Measurements from ENCODE around the gene TXNDC8. TPM values are rescaled to one million over a fixed set of nuclear protein-coding genes. Genes with fewer than 3 reads are reported as not detected.

The TXNDC8 gene
- total RNA-seq, 1 experiment from 2014 or later = not detected

- ChIA-PET CTCF (no interaction called here), POLR2A (interaction anchor here (1.2 to 1.7 kb wide), 3 partner anchors 11 to 21 kb away, joined by 3 to 4 read pairs (median 3); no protein-coding TSS in a partner anchor)
- Mint-ChIP-seq H3K27me3 (ENCODE audit: insufficient read depth, unreplicated experiment) (no peaks in the 10 kb centered on the region), H3K4me1 (ENCODE audit: insufficient read depth, unreplicated experiment) (peaks cover 15% of the 10 kb centered on the region), H3K27ac (ENCODE audit: low read depth, unreplicated experiment) (no peak overlapping the region), H3K36me3 (ENCODE audit: insufficient read depth, unreplicated experiment) (peaks cover 4% of the 10 kb centered on the region), H3K4me3 (ENCODE audit: unreplicated experiment) (no peak overlapping the region), H3K9me3 (ENCODE audit: unreplicated experiment) (no peaks in the 10 kb centered on the region)
- no TSS peak for BruUV-seq (replicated peaks)
- DNase-seq (ENCODE audit: unreplicated experiment) = no peak
- TF ChIP-seq, protein P1, sequence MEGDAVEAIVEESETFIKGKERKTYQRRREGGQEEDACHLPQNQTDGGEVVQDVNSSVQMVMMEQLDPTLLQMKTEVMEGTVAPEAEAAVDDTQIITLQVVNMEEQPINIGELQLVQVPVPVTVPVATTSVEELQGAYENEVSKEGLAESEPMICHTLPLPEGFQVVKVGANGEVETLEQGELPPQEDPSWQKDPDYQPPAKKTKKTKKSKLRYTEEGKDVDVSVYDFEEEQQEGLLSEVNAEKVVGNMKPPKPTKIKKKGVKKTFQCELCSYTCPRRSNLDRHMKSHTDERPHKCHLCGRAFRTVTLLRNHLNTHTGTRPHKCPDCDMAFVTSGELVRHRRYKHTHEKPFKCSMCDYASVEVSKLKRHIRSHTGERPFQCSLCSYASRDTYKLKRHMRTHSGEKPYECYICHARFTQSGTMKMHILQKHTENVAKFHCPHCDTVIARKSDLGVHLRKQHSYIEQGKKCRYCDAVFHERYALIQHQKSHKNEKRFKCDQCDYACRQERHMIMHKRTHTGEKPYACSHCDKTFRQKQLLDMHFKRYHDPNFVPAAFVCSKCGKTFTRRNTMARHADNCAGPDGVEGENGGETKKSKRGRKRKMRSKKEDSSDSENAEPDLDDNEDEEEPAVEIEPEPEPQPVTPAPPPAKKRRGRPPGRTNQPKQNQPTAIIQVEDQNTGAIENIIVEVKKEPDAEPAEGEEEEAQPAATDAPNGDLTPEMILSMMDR (IDR thresholded peaks at IDR 0.05; ENCODE audit: unreplicated experiment) = no peak
- intact Hi-C loops (cut with micrococcal nuclease) = no loop called here
These were observed 76.0 kb downstream of the TXNDC8 start for GRCh38 chr9:110261632-110262031.

DNA sequence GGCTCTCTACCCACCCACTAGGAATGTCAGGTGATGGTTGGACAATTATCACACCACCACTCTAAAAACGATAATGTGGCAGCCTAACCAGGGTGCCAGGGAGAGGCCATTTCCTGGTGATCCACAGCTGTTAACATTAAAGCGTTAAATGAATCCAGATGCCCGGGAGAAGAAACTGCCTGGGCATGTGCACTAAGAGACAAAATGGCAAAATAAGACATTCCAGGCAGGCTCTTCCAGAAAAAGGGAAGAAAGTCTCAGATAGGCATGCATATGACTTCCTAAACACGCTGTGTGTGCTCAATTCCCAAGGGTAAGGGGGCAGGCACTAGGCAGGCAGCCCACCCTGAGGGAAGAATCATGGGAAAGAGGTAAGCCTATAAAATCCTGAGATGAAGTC is 76.8 kb downstream of the TXNDC8 start:
- Mint-ChIP-seq H3K27me3 (ENCODE audit: insufficient read depth, unreplicated experiment) (no peaks in the 10 kb centered on the region), H3K27ac (ENCODE audit: low read depth, unreplicated experiment) (no peak overlapping the region), H3K4me1 (ENCODE audit: insufficient read depth, unreplicated experiment) (peaks cover 15% of the 10 kb centered on the region), H3K4me3 (ENCODE audit: unreplicated experiment) (no peak overlapping the region), H3K36me3 (ENCODE audit: insufficient read depth, unreplicated experiment) (peaks cover 4% of the 10 kb centered on the region), H3K9me3 (ENCODE audit: unreplicated experiment) (no peaks in the 10 kb centered on the region)
- CTCF ChIA-PET = interaction anchor here (0.6 to 0.7 kb wide), 2 partner anchors 8 to 855 kb away, joined by 3 to 4 read pairs; no protein-coding TSS in a partner anchor
- TF ChIP-seq, protein P1 (IDR thresholded peaks at IDR 0.05; ENCODE audit: unreplicated experiment) = no peak
- no peak for DNase-seq (ENCODE audit: unreplicated experiment)
- intact Hi-C loops (cut with micrococcal nuclease) = no loop called here
- no TSS peak for BruUV-seq (replicated peaks)
- POLR2A ChIA-PET = interaction anchor here (1.0 to 5.1 kb wide), 3 partner anchors 8 to 19 kb away, joined by 3 to 155 read pairs (median 4); no protein-coding TSS in a partner anchor

- CTCF ChIA-PET = interaction anchor here (0.7 to 3.1 kb wide), 4 partner anchors 9 to 239 kb away, joined by 3 to 15 read pairs (median 5); no protein-coding TSS in a partner anchor
- H3K27me3 Mint-ChIP-seq (ENCODE audit: insufficient read depth, unreplicated experiment) = no peaks in the 10 kb centered on the region
- H3K27ac Mint-ChIP-seq (ENCODE audit: low read depth, unreplicated experiment) = no peak overlapping the region
- POLR2A ChIA-PET = interaction anchor here (0.6 to 5.1 kb wide), 2 partner anchors 21 to 92 kb away, joined by 3 to 155 read pairs; no protein-coding TSS in a partner anchor
- H3K9me3 Mint-ChIP-seq (ENCODE audit: unreplicated experiment) = no peaks in the 10 kb centered on the region
- no peak for DNase-seq (ENCODE audit: unreplicated experiment)
- H3K4me3 Mint-ChIP-seq (ENCODE audit: unreplicated experiment) = no peak overlapping the region
- H3K36me3 Mint-ChIP-seq (ENCODE audit: insufficient read depth, unreplicated experiment) = peaks cover 14% of the 10 kb centered on the region
- TF ChIP-seq, protein P1 (IDR thresholded peaks at IDR 0.05; ENCODE audit: unreplicated experiment) = no peak
- BruUV-seq (replicated peaks) = no TSS peak
- intact Hi-C loops (cut with micrococcal nuclease) = loop anchor here (5.0 to 10.0 kb wide), 2 partner anchors 168 to 325 kb away; no protein-coding TSS in a partner anchor
- peaks cover 23% of the 10 kb centered on the region for H3K4me1 Mint-ChIP-seq (ENCODE audit: insufficient read depth, unreplicated experiment)
These were observed 78.1 kb downstream of the TXNDC8 start for GRCh38 chr9:110259566-110259965.

DNA sequence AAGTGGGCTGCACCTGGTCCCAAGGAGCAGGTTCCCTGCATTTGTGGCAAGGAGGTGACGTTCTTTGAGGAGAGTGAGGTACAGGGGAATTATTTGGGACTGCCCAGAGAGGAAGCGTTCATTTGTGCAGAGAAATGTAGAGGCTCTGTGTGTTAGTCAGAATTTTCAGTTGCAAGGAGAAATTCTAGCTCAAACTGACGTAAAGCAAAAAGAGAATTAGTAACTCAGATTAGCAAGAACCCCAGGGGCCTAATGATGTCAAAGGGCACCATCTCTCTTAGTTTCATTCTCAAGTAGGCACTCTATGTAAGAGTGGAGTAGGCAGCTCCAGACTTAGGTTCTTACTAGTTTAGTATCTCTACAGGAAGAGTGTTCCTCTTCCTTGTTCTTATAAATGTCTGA is 79.0 kb downstream of the TXNDC8 start:
- no peak for DNase-seq (ENCODE audit: unreplicated experiment)
- TF ChIP-seq, protein P1 (IDR thresholded peaks at IDR 0.05; ENCODE audit: unreplicated experiment) = no peak
- Mint-ChIP-seq H3K9me3 (ENCODE audit: unreplicated experiment) (no peaks in the 10 kb centered on the region), H3K27me3 (ENCODE audit: insufficient read depth, unreplicated experiment) (no peaks in the 10 kb centered on the region), H3K4me3 (ENCODE audit: unreplicated experiment) (no peak overlapping the region), H3K36me3 (ENCODE audit: insufficient read depth, unreplicated experiment) (peaks cover 16% of the 10 kb centered on the region), H3K4me1 (ENCODE audit: insufficient read depth, unreplicated experiment) (peaks cover 27% of the 10 kb centered on the region), H3K27ac (ENCODE audit: low read depth, unreplicated experiment) (no peak overlapping the region)
- POLR2A ChIA-PET = interaction anchor here (2.8 to 5.1 kb wide), 3 partner anchors 11 to 28 kb away, joined by 28 to 155 read pairs (median 42); no protein-coding TSS in a partner anchor
- intact Hi-C loops (cut with micrococcal nuclease) = loop anchor here (5.0 to 10.0 kb wide), 2 partner anchors 169 to 326 kb away; no protein-coding TSS in a partner anchor
- CTCF ChIA-PET = interaction anchor here (1.0 to 3.1 kb wide), 6 partner anchors 10 to 170 kb away, joined by 3 to 15 read pairs (median 7); no protein-coding TSS in a partner anchor
- no TSS peak for BruUV-seq (replicated peaks)

Measured in MCF 10A (cell line).